H1 (cell line): ENCODE data around the gene PALD1. TPM values are rescaled to one million over a fixed set of nuclear protein-coding genes. Genes with fewer than 3 reads are reported as not detected.

Experiments used
- CTCF ChIA-PET: fragments of 300-600 bp; sonication (Branson Sonifier 250); formaldehyde crosslinking; loops from one replicate; lab custom pipeline; 2021; ENCODE audit not compliant: partially characterized antibody; lab: Charles Lee
- POLR2A ChIA-PET: fragments of 300-600 bp; sonication (Branson Sonifier 250); formaldehyde crosslinking; loops from one replicate; lab custom pipeline; 2021; ENCODE audit warnings: inconsistent platforms; ENCODE audit not compliant: partially characterized antibody; lab: Charles Lee
- DNase-seq, 2 experiments: peaks; one replicate each; pipeline versions ENCODE4 v3.0.0 to v3.0.0-alpha.2; 2010 to 2022; ENCODE audit warnings: low spot score in 2 of 2, low read depth in 1 of 2, mixed read lengths in 1 of 2
- FAIRE-seq: peaks from 2 replicates; lab custom pipeline; 2011; peaks lifted over from hg19 to GRCh38; lab: Jason Lieb, UNC
- H2AFZ ChIP-seq: 2 replicates; pipeline ENCODE4 v1.8.1; 2012; ENCODE audit warnings: low read length, inconsistent platforms
- H2AK5ac ChIP-seq: 2 replicates; pipeline ENCODE4 v1.6.1; 2013; ENCODE audit warnings: low read depth, low read length
- H2BK120ac ChIP-seq: replicated peaks from 2 replicates; pipeline ENCODE3; 2013; ENCODE audit warnings: low read depth, low read length, inconsistent platforms
- H2BK12ac ChIP-seq: 2 replicates; pipeline ENCODE4 v1.6.1; 2013; ENCODE audit warnings: low read depth, low read length
- H2BK15ac ChIP-seq: 2 replicates; pipeline ENCODE4 v1.6.1; 2013; ENCODE audit warnings: low read length
- H2BK20ac ChIP-seq: 2 replicates; pipeline ENCODE4 v1.6.1; 2013; ENCODE audit warnings: low read length
- H2BK5ac ChIP-seq: 2 replicates; pipeline ENCODE4 v1.6.1; 2013; ENCODE audit warnings: low read depth, low read length
- H3K14ac ChIP-seq: 2 replicates; pipeline ENCODE4 v1.6.1; 2013; ENCODE audit warnings: inconsistent platforms; ENCODE audit not compliant: insufficient read length
- H3K18ac ChIP-seq: 2 replicates; pipeline ENCODE4 v1.6.1; 2013; ENCODE audit warnings: low read length; ENCODE audit errors: extremely low read depth
- H3K23ac ChIP-seq: 2 replicates; pipeline ENCODE4 v1.6.1; 2013; ENCODE audit warnings: inconsistent platforms; ENCODE audit not compliant: insufficient read length
- H3K23me2 ChIP-seq: 2 replicates; pipeline ENCODE4 v1.6.1; 2013; ENCODE audit warnings: low read depth, low read length
- H3K27ac ChIP-seq: 2 replicates; pipeline ENCODE4 v1.6.1; 2011; ENCODE audit warnings: low read depth, low read length, inconsistent platforms
- H3K27me3 ChIP-seq, 4 experiments: replicated peaks in 1 of 4; 1 replicate in 1 of 4; 2 replicates in 3 of 4; pipeline versions ENCODE4 v1.6.1 to v1.8.1; 2011 to 2013; ENCODE audit warnings: low read length in 3 of 4, mild to moderate bottlenecking in 3 of 4, inconsistent platforms in 2 of 4, mixed read lengths in 2 of 4, moderate library complexity in 1 of 4; ENCODE audit not compliant: control insufficient read depth in 3 of 4, insufficient read depth in 3 of 4; ENCODE audit errors: extremely low read depth in 1 of 4
- H3K36me3 ChIP-seq, 4 experiments: 2 replicates each; pipeline versions ENCODE4 v1.6.1 to v1.8.1; 2011 to 2013; ENCODE audit warnings: mild to moderate bottlenecking in 4 of 4, low read length in 3 of 4, moderate library complexity in 2 of 4, control low read depth in 1 of 4, inconsistent platforms in 1 of 4; ENCODE audit not compliant: insufficient read depth in 4 of 4, control insufficient read depth in 2 of 4
- H3K4ac ChIP-seq: replicated peaks from 2 replicates; pipeline ENCODE3; 2013; ENCODE audit warnings: low read length, low read depth, mixed read lengths, inconsistent platforms; ENCODE audit not compliant: insufficient read length
- H3K4me1 ChIP-seq, 4 experiments: replicated peaks in 1 of 4; 1 replicate in 1 of 4; 2 replicates in 3 of 4; pipeline versions ENCODE4 v1.6.1 to v1.8.1; 2011 to 2013; ENCODE audit warnings: low read length in 3 of 4, inconsistent platforms in 2 of 4, mixed read lengths in 1 of 4; ENCODE audit not compliant: insufficient read depth in 4 of 4, control insufficient read depth in 3 of 4
- H3K4me2 ChIP-seq, 2 experiments: 2 replicates each; pipeline versions ENCODE4 v1.6.1 to v1.8.1; 2011 to 2013; ENCODE audit warnings: low read depth in 2 of 2, low read length in 2 of 2, control low read depth in 1 of 2, inconsistent platforms in 1 of 2, mild to moderate bottlenecking in 1 of 2; ENCODE audit not compliant: insufficient read depth in 1 of 2
- H3K4me3 ChIP-seq, 4 experiments: fragments of 200-600, 300-600 bp in 1 of 4; sonication (generic), shearing (Covaris generic), sonication (Bioruptor Twin) in 1 of 4; 2 replicates each; pipeline versions ENCODE4 v1.5.1 to v1.8.1; 2011 to 2016; ENCODE audit warnings: low read length in 4 of 4, low read depth in 3 of 4, control low read depth in 2 of 4, inconsistent platforms in 2 of 4, mild to moderate bottlenecking in 2 of 4, mixed read lengths in 1 of 4, moderate library complexity in 1 of 4; ENCODE audit not compliant: insufficient read depth in 2 of 4; ENCODE audit errors: extremely low read depth in 1 of 4
- H3K56ac ChIP-seq: replicated peaks from 2 replicates; pipeline ENCODE3; 2013; ENCODE audit warnings: low read depth, mild to moderate bottlenecking, mixed read lengths, low read length, inconsistent platforms; ENCODE audit not compliant: insufficient read length
- H3K79me1 ChIP-seq: 2 replicates; pipeline ENCODE4 v1.6.1; 2013; ENCODE audit warnings: low read depth, low read length, control low read depth
- H3K79me2 ChIP-seq, 2 experiments: 2 replicates each; pipeline versions ENCODE4 v1.6.1 to v1.8.1; 2012 to 2013; ENCODE audit warnings: low read length in 2 of 2, mild to moderate bottlenecking in 2 of 2, inconsistent platforms in 1 of 2; ENCODE audit not compliant: insufficient read depth in 2 of 2, control insufficient read depth in 1 of 2
- H3K9ac ChIP-seq, 4 experiments: replicated peaks in 1 of 4; 1 replicate in 1 of 4; 2 replicates in 3 of 4; pipeline versions ENCODE4 v1.6.1 to v1.8.1; 2011 to 2013; ENCODE audit warnings: low read depth in 3 of 4, low read length in 3 of 4, control low read depth in 2 of 4, mild to moderate bottlenecking in 2 of 4, moderate library complexity in 2 of 4, inconsistent platforms in 1 of 4; ENCODE audit errors: extremely low read depth in 1 of 4
- H3K9me3 ChIP-seq, 2 experiments: 2 replicates each; pipeline versions ENCODE4 v1.6.1 to v1.8.1; 2012 to 2013; ENCODE audit warnings: mild to moderate bottlenecking in 2 of 2, moderate library complexity in 2 of 2, control low read depth in 1 of 2, inconsistent platforms in 1 of 2, low read depth in 1 of 2, low read length in 1 of 2, mixed read lengths in 1 of 2; ENCODE audit not compliant: insufficient read depth in 2 of 2
- H4K20me1 ChIP-seq, 2 experiments: replicated peaks in 1 of 2; 2 replicates each; pipeline versions ENCODE3 to v1.8.1; 2011 to 2013; ENCODE audit warnings: inconsistent platforms in 2 of 2, low read length in 2 of 2, mild to moderate bottlenecking in 1 of 2; ENCODE audit not compliant: insufficient read depth in 2 of 2, control insufficient read depth in 1 of 2
- H4K5ac ChIP-seq: 2 replicates; pipeline ENCODE4 v1.6.1; 2013; ENCODE audit warnings: low read length, low read depth, mixed read lengths, inconsistent platforms; ENCODE audit not compliant: insufficient read length
- H4K8ac ChIP-seq: 2 replicates; pipeline ENCODE4 v1.8.0; 2013; ENCODE audit warnings: mild to moderate bottlenecking, moderate library complexity, low read length, inconsistent platforms; ENCODE audit not compliant: insufficient read depth; ENCODE audit errors: extremely low read depth
- H4K91ac ChIP-seq: replicated peaks from 2 replicates; pipeline ENCODE3; 2013; ENCODE audit warnings: low read length, mixed read lengths, inconsistent platforms; ENCODE audit not compliant: insufficient read length
- BACH1 ChIP-seq: IDR thresholded peaks from 2 replicates; pipeline ENCODE4 v1.6.1; 2012; ENCODE audit warnings: low read length, improper control_type of control experiment
- BCL11A ChIP-seq, 2 experiments: IDR thresholded peaks; one replicate each; pipeline ENCODE4 v1.6.1; 2011; ENCODE audit warnings: low read depth in 2 of 2, low read length in 2 of 2, mild to moderate bottlenecking in 2 of 2
- CHD1 ChIP-seq: IDR thresholded peaks from 2 replicates; pipeline ENCODE4 v1.6.1; 2012; ENCODE audit warnings: low read depth, low read length, improper control_type of control experiment
- CREB1 ChIP-seq: IDR thresholded peaks from 2 replicates; pipeline ENCODE4 v1.6.1; 2012; ENCODE audit warnings: inconsistent platforms
- CTBP2 ChIP-seq: IDR thresholded peaks from 2 replicates; pipeline ENCODE4 v1.7.0; 2011; ENCODE audit warnings: borderline replicate concordance, mild to moderate bottlenecking, moderate library complexity, mixed read lengths, low read length; ENCODE audit not compliant: insufficient read depth, insufficient read length
- CTCF ChIP-seq, 3 experiments: IDR thresholded peaks; 1 replicate in 2 of 3; 2 replicates in 1 of 3; pipeline versions ENCODE4 v1.5.1 to v1.6.1; 2011; ENCODE audit warnings: low read length in 3 of 3, mild to moderate bottlenecking in 3 of 3, inconsistent platforms in 2 of 3, low read depth in 1 of 3, moderate library complexity in 1 of 3; ENCODE audit not compliant: insufficient read depth in 1 of 3; ENCODE audit errors: control extremely low read depth in 1 of 3
- FOSL1 ChIP-seq: IDR thresholded peaks from 2 replicates; pipeline ENCODE4 v1.6.1; 2011; ENCODE audit warnings: mild to moderate bottlenecking, low read depth, low read length, moderate library complexity; ENCODE audit not compliant: insufficient read depth
- HDAC2 ChIP-seq, 2 experiments: fragments of 300-600 bp in 1 of 2; sonication (generic) in 1 of 2; IDR thresholded peaks; 2 replicates each; pipeline ENCODE4 v1.6.1; 2011 to 2012; ENCODE audit warnings: low read depth in 2 of 2, low read length in 2 of 2, mild to moderate bottlenecking in 2 of 2, moderate library complexity in 2 of 2, borderline replicate concordance in 1 of 2, inconsistent platforms in 1 of 2
- PHF8 ChIP-seq: fragments of 200-600 bp; sonication (generic); conservative IDR thresholded peaks from 2 replicates; pipeline ENCODE4 v1.7.1; 2012; ENCODE audit warnings: low read depth, mild to moderate bottlenecking, inconsistent platforms, low read length, moderate library complexity
- POU5F1 ChIP-seq: IDR thresholded peaks from 2 replicates; pipeline ENCODE4 v1.6.1; 2011; ENCODE audit warnings: low read depth, mild to moderate bottlenecking, low read length, moderate library complexity
- SP1 ChIP-seq: IDR thresholded peaks from 2 replicates; pipeline ENCODE4 v1.6.1; 2011; ENCODE audit warnings: low read depth, low read length
- TEAD4 ChIP-seq: IDR thresholded peaks from 2 replicates; pipeline ENCODE4 v1.6.1; 2012; ENCODE audit warnings: low read depth, low read length, inconsistent platforms, mixed read lengths
- WGBS, 2 experiments: shearing (Covaris generic) in 1 of 2; methylation state at CpG; one replicate each; pipeline versions ENCODE4 v1.1.6 to v1.1.7; 2013 to 2015; ENCODE audit warnings: low lambda C conversion rate in 2 of 2, mixed read lengths in 2 of 2, inconsistent platforms in 1 of 2, low coverage in 1 of 2, missing lambda C conversion rate in 1 of 2; ENCODE audit not compliant: insufficient replicate concordance in 2 of 2, insufficient coverage in 1 of 2, insufficient read length in 1 of 2; ENCODE audit errors: extremely low coverage in 1 of 2, missing lambda C conversion rate in 1 of 2; 5-methylcytosine and 5-hydroxymethylcytosine counted together
- polyA plus RNA-seq, 7 experiments: library from polyadenylated mRNA; depleted of rRNA in 3 of 7; stranded (reverse) in 5 of 7; unstranded in 2 of 7; fragments of >200 nt in 5 of 7; fragments of 200-250 nt in 2 of 7; gene quantifications; 1 replicate in 5 of 7; 2 replicates in 1 of 7; 4 replicates in 1 of 7; pipeline versions ENCODE4 v1.2.1 to v1.2.3, GENCODE V29; 2011 to 2013; ENCODE audit warnings: missing spikeins in 2 of 7, mixed read lengths in 2 of 7
- total RNA-seq: library from RNA; stranded (reverse); fragmentation: NEBNext Ultra II Directional; extraction: Animal tissue kit (Norgen Biotek cat#: 25700); gene quantifications from 2 replicates; pipeline ENCODE4 v1.2.1, GENCODE V29; 2021

The PALD1 gene
- total and polyA plus RNA-seq, 2 of the 8 experiments (the other 6 are each of a cell fraction or from before 2014, with no cell fraction given): 13.3 to 32.8 TPM

- Histone ChIP-seq H3K23ac (no peak overlapping the region), H3K4me1 (no peaks in the 10 kb centered on the region; a peak in 1 of 7 replicates), H4K8ac (no peak overlapping the region), H3K79me2 (no peaks in the 10 kb centered on the region), H3K56ac (no peak overlapping the region), H2BK15ac (no peak overlapping the region), H3K18ac (no peak overlapping the region), H4K5ac (no peak overlapping the region), H3K4me2 (no peak overlapping the region), H2AFZ (no peak overlapping the region), H3K79me1 (no peaks in the 10 kb centered on the region), H3K36me3 (no peaks in the 10 kb centered on the region), H3K9me3 (no peaks in the 10 kb centered on the region), H2BK5ac (no peak overlapping the region), H3K9ac (no peak overlapping the region), H3K4me3 (no peak overlapping the region), H4K20me1 (no peaks in the 10 kb centered on the region), H3K23me2 (no peaks in the 10 kb centered on the region), H2AK5ac (no peak overlapping the region), H2BK12ac (no peak overlapping the region), H3K27me3 (no peaks in the 10 kb centered on the region), H2BK20ac (no peak overlapping the region), H4K91ac (no peak overlapping the region), H2BK120ac (no peak overlapping the region), H3K4ac (peak overlapping the region; percentile 75), H3K27ac (no peak overlapping the region), H3K14ac (no peak overlapping the region)
- CTCF ChIA-PET: interaction anchor here (0.6 to 1.4 kb wide), 3 partner anchors 15 to 237 kb away, joined by 3 to 4 read pairs (median 3); no protein-coding TSS in a partner anchor
- POLR2A ChIA-PET: no interaction called here
- WGBS, 2 experiments: 100% methylated on average over 2 of the region's 5 CpGs; no CpG with 5 or more reads in 1 of the 2 experiments
- DNase-seq: no peak
- no peak for FAIRE-seq
- TF ChIP-seq BCL11A (IDR thresholded peaks at IDR 0.05; ENCODE audit: low read depth in 2 of 2, low read length in 2 of 2) (no peak), SP1 (no peak), CHD1 (no peak), POU5F1 (no peak), CREB1 (no peak), HDAC2 (IDR thresholded peaks at IDR 0.05; ENCODE audit: borderline replicate concordance in 1 of 2, low read depth in 2 of 2, low read length in 2 of 2) (no peak), FOSL1 (no peak), CTCF (IDR thresholded peaks at IDR 0.05; ENCODE audit: control extremely low read depth in 1 of 3, insufficient read depth in 1 of 3, low read depth in 1 of 3, low read length in 3 of 3) (no peak), BACH1 (no peak), TEAD4 (no peak), CTBP2 (no peak), PHF8 (no peak)
Measured at GRCh38 chr10:70601746-70602145, 123.2 kb downstream of the PALD1 start.
